Stomach (tissue), 9 donors: Measurements from ENCODE around the gene TMEM51. TPM values are rescaled to one million over a fixed set of nuclear protein-coding genes. Genes with fewer than 3 reads are reported as not detected.

Experiments used
- DNase-seq, 2 donors: peaks; one replicate each; pipeline versions ENCODE4 v3.0.0 to v3.0.0-alpha.2; 2013 to 2019
- H3K27ac ChIP-seq, 5 donors: fragments of 200-600 bp in 4 of 5; sonication (generic) in 4 of 5; one replicate each; pipeline ENCODE4 v1.5.1; 2013 to 2019; ENCODE audit warnings: mild to moderate bottlenecking in 1 of 5, moderate library complexity in 1 of 5
- H3K27me3 ChIP-seq, 3 donors: fragments of 200-600 bp; sonication (generic); one replicate each; pipeline ENCODE4 v1.5.1; 2017 to 2019; ENCODE audit warnings: mixed run types in 1 of 3
- H3K36me3 ChIP-seq, 4 donors: fragments of 200-600 bp; sonication (generic); 1 replicate in 3 of 4; 2 replicates in 1 of 4; pipeline ENCODE4 v1.5.1; 2016 to 2019
- H3K4me1 ChIP-seq, 4 donors: fragments of 200-600 bp; sonication (generic); one replicate each; pipeline ENCODE4 v1.5.1; 2016 to 2019
- H3K4me3 ChIP-seq, 4 donors: fragments of 200-600 bp; sonication (generic) in 3 of 4; one replicate each; pipeline ENCODE4 v1.5.1; 2016 to 2019; ENCODE audit warnings: mild to moderate bottlenecking in 1 of 4
- H3K9me3 ChIP-seq, 4 donors: fragments of 200-600 bp; sonication (generic); one replicate each; pipeline ENCODE4 v1.5.1; 2016 to 2019
- CTCF ChIP-seq, 7 experiments: fragments of 450-650 bp in 4 of 7; fragments of 200-600 bp in 3 of 7; sonication (generic) in 3 of 7; IDR thresholded peaks; one replicate each; pipeline ENCODE4 v1.5.1; 2016 to 2019; ENCODE audit warnings: antibody characterized with exemption in 7 of 7, control low read depth in 2 of 7, mild to moderate bottlenecking in 1 of 7
- EP300 ChIP-seq: sonication (generic); formaldehyde crosslinking; IDR thresholded peaks from one replicate; pipeline ENCODE4 v1.6.1; 2017; ENCODE audit warnings: antibody characterized with exemption
- POLR2A ChIP-seq, 4 donors: fragments of 450-650 bp; IDR thresholded peaks; one replicate each; pipeline ENCODE4 v1.6.1; 2016; ENCODE audit warnings: antibody characterized with exemption in 4 of 4, control low read depth in 2 of 4, mild to moderate bottlenecking in 1 of 4, moderate library complexity in 1 of 4
- POLR2AphosphoS5 ChIP-seq, 3 donors: sonication (generic); formaldehyde crosslinking; IDR thresholded peaks; one replicate each; pipeline ENCODE4 v1.6.1; 2016; ENCODE audit warnings: antibody characterized with exemption in 3 of 3
- WGBS, 5 donors: extraction: QIAGEN DNeasy Blood & Tissue Kit in 3 of 5; methylation state at CpG; one replicate each; pipeline versions ENCODE4 v1.1.5 to v1.1.7; 2013 to 2018; 5-methylcytosine and 5-hydroxymethylcytosine counted together
- intact Hi-C: fragments of 100-400 bp; cut with DNase I; formaldehyde crosslinking; loops from one replicate; pipeline ENCODE4 v1.15.1; 2023; ENCODE audit warnings: low total_unique reads
- polyA plus RNA-seq, 3 donors: library from polyadenylated mRNA; stranded (reverse); fragments of 200-250 nt; gene quantifications; one replicate each; pipeline ENCODE4 v1.2.3, GENCODE V29; 2013
- total RNA-seq, 5 donors: library from RNA; depleted of rRNA; stranded (reverse); fragments of >200 nt; gene quantifications; one replicate each; pipeline versions ENCODE4 v1.1.0 to v1.2.3, GENCODE V29; 2014 to 2016
- donor health status: healthy with polysubstance abuse.
- donor health status: Bipolar disorder and iron deficiency.
- donor health status: healthy.

Gene TMEM51
- total and polyA plus RNA-seq, 8 donors: 1.2 to 32.2 (median 15.1) TPM

GRCh38 chr1:15248216-15248615 lies 94.7 kb downstream of the TMEM51 start:
- intact Hi-C loops: no loop called here
- 85 to 94% (median 91%) methylated on average over 4 of the region's 4 CpGs for WGBS, 5 donors

DNA sequence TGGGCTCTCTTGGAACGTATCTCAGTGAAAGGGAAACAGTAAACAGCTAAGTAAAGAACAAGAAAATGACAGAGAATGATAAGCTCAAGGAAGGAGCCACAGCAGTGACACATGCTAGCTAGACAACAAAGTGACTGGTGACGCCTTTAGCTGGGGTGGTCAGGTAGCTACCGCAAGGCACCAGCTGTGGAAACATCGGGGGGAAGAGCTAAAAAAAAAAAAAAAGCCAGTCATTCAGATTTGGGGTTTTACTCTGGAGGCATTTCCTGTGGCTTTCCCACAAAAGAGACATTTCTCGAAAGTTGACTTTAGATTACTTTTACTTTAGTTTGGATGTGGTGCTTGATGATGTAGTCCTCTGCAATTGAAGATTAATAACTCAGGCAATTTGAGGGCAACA lies 95.5 kb downstream of the TMEM51 start:
- no peaks in the 10 kb centered on the region for H3K9me3 ChIP-seq
- no peak overlapping the region for H3K4me3 ChIP-seq
- H3K4me1 ChIP-seq: peaks cover 9 to 51% (median 29%) of the 10 kb centered on the region in 4 donors
- peak overlapping the region in 1 of 5 donors; percentile 22 for H3K27ac ChIP-seq
- H3K36me3 ChIP-seq: no peaks in the 10 kb centered on the region
- TF ChIP-seq POLR2A (IDR thresholded peaks at IDR 0.05) (no peak), EP300 (no peak), POLR2AphosphoS5 (IDR thresholded peaks at IDR 0.05) (no peak), CTCF (IDR thresholded peaks at IDR 0.05) (no peak)
- H3K27me3 ChIP-seq: peaks cover 0 to 8% (median 0%) of the 10 kb centered on the region in 3 donors
- DNase-seq: peak in 1 of 2 donors; percentile 48
- WGBS, 5 donors: 34 to 48% (median 43%) methylated on average over 5 of the region's 5 CpGs
- intact Hi-C loops: no loop called here

More at GRCh38 chr1:15248216-15248615, 94.7 kb downstream of the TMEM51 start:
- Histone ChIP-seq H3K36me3 (no peaks in the 10 kb centered on the region), H3K27ac (no peak overlapping the region), H3K4me1 (peaks cover 9 to 58% (median 32%) of the 10 kb centered on the region in 4 donors), H3K4me3 (no peak overlapping the region), H3K27me3 (peaks cover 0 to 8% (median 0%) of the 10 kb centered on the region in 3 donors), H3K9me3 (no peaks in the 10 kb centered on the region)
- no peak for DNase-seq
- no peak for TF ChIP-seq POLR2A (IDR thresholded peaks at IDR 0.05)
- no peak for TF ChIP-seq CTCF (IDR thresholded peaks at IDR 0.05)
- no peak for TF ChIP-seq POLR2AphosphoS5 (IDR thresholded peaks at IDR 0.05)
- TF ChIP-seq EP300: no peak

DNA sequence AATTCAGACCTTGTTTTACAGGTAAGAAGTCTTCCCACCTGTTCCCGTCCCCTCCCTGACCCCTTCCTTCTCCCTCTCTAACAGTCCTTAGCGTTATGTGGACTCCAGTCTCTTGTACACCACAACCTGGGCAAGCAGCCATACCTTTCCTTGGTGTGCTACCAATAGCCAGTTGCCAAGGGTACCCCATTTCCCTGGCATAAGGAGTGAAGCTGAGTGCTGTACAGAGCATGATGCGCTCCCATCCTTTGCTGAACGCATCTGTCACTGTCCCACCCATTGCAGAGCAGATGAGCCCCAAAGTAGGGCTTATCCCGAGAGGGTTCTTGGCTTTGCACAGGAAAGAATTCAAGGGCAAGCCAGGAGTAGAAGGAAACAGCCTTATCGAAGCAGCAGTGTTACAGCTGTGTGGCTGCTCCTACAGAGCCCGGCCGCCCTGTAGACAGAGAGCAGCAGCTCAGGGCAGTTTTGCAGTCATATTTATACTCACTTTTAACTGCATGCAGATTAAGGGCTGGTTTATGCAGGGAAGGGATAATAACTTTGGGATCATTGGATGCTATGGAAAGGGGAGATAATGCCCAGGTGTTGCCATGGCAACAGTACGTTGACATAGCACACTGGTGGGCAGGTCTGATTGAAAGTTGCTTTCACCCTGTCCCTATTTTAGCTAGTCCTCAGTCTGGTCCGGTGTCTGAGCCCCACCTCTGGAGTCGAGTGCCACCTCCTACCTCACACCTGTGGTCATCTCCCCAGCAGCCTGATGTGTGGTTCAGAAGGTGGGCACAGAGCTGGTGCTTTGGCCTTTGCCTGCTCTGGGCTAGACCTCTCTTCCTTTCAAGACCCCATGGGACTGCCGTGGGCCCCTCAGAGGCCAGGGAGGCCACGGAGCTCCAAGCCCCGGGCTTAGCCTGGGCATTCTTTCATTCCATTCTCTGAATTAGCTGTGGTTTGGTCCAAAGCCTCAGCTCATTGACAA lies 98.6 kb downstream of the TMEM51 start:
- intact Hi-C loops: no loop called here

More for the DNA sequence above, 98.6 kb downstream of the TMEM51 start:
- Histone ChIP-seq H3K4me1 (peaks cover 0 to 25% (median 13%) of the 10 kb centered on the region in 4 donors), H3K4me3 (no peak overlapping the region), H3K27me3 (peaks cover 0 to 5% (median 0%) of the 10 kb centered on the region in 3 donors), H3K9me3 (no peaks in the 10 kb centered on the region), H3K36me3 (no peaks in the 10 kb centered on the region), H3K27ac (no peak overlapping the region)
- no peak for DNase-seq
- TF ChIP-seq CTCF (IDR thresholded peaks at IDR 0.05): no peak
- no peak for TF ChIP-seq POLR2A (IDR thresholded peaks at IDR 0.05)
- TF ChIP-seq POLR2AphosphoS5 (IDR thresholded peaks at IDR 0.05): no peak
- no peak for TF ChIP-seq EP300
- WGBS, 5 donors: 63 to 78% (median 71%) methylated on average over 14 of the region's 14 CpGs
